GM19351 (cell line): ENCODE measurements around the gene DUSP14.

Source experiments
- ATAC-seq: cut with Tn5 transposase; IDR thresholded peaks from one replicate; pipeline ENCODE4 v1.9.1; 2021; ENCODE audit warnings: mild to moderate bottlenecking, moderate library complexity; ENCODE audit not compliant: unreplicated experiment

The DUSP14 gene

GRCh38 chr17:37553401-37553966 is 63.8 kb downstream of the DUSP14 start:
- ATAC-seq = no peak

GRCh38 chr17:37555386-37555785 is 65.7 kb downstream of the DUSP14 start:
- no peak for ATAC-seq

GRCh38 chr17:37557482-37557881 is 67.8 kb downstream of the DUSP14 start:
- ATAC-seq = no peak

GRCh38 chr17:37558299-37558698 is 68.6 kb downstream of the DUSP14 start:
- no peak for ATAC-seq

- no peak for ATAC-seq
These were observed 72.5 kb downstream of the DUSP14 start for GRCh38 chr17:37562016-37562745.
